K562 (cell line): ENCODE measurements around the gene SCG2. TPM values are rescaled to one million over a fixed set of nuclear protein-coding genes. Genes with fewer than 3 reads are reported as not detected.

Experiments
- ATAC-seq: fragments of 200-7000 bp; cut with Tn5 transposase; 3 replicates; pipeline ENCODE4 v1.9.1; 2020; ENCODE audit warnings: moderate library complexity
- BruUV-seq: library from RNA; stranded (reverse); fragments of 400-500 nt; replicated peaks from 2 replicates; lab custom pipeline; 2021; lab: Mats Ljungman, UMichigan
- CTCF ChIA-PET: fragments of 300-600 bp; formaldehyde crosslinking; extraction: SDS; loops from one replicate; lab custom pipeline; 2021; ENCODE audit warnings: low intra/inter-chr PET ratio; lab: Yijun Ruan, JAX
- POLR2A ChIA-PET: fragments of 300-600, 350-650 bp; sonication (Branson Sonifier 250); formaldehyde crosslinking; extraction: SDS; loops from one replicate; lab custom pipeline; 2021; ENCODE audit warnings: antibody characterized with exemption, inconsistent platforms; lab: Yijun Ruan, JAX
- DNase-seq, 4 experiments: peaks; one replicate each; pipeline versions ENCODE4 v3.0.0 to v3.0.0-alpha.2; 2011 to 2018; ENCODE audit warnings: low spot score in 3 of 4, mixed read lengths in 3 of 4; ENCODE audit errors: extremely low read depth in 1 of 4
- FAIRE-seq: peaks from 2 replicates; lab custom pipeline; 2011; peaks lifted over from hg19 to GRCh38; lab: Jason Lieb, UNC
- H2AFZ ChIP-seq: 2 replicates; pipeline ENCODE4 v1.6.0; 2011; ENCODE audit warnings: low read depth, low read length, control low read depth, inconsistent platforms
- H3K27ac ChIP-seq: fragments of 200-600 bp; 3 replicates; pipeline ENCODE4 v1.8.0; 2011; ENCODE audit warnings: low read depth, mild to moderate bottlenecking, control low read depth, inconsistent platforms, low read length, moderate library complexity, mixed read lengths; ENCODE audit errors: extremely low read depth
- H3K27me3 ChIP-seq, 2 experiments: fragments of 300-600 bp in 1 of 2; 2 replicates in 1 of 2; 3 replicates in 1 of 2; pipeline versions ENCODE4 v1.6.0 to v1.8.0; 2011; ENCODE audit warnings: inconsistent platforms in 2 of 2, low read length in 2 of 2, mild to moderate bottlenecking in 1 of 2, mixed read lengths in 1 of 2, moderate library complexity in 1 of 2; ENCODE audit not compliant: control insufficient read depth in 2 of 2, insufficient read depth in 2 of 2
- H3K36me3 ChIP-seq: fragments of 300-600 bp; 3 replicates; pipeline ENCODE4 v1.8.0; 2011; ENCODE audit warnings: mild to moderate bottlenecking, low read length, inconsistent platforms; ENCODE audit not compliant: control insufficient read depth, insufficient read depth
- H3K4me1 ChIP-seq, 2 experiments: fragments of 200-600 bp in 1 of 2; replicated peaks in 1 of 2; 2 replicates in 1 of 2; 3 replicates in 1 of 2; pipeline versions ENCODE4 v1.5.1 to v1.8.0; 2011; ENCODE audit warnings: inconsistent platforms in 2 of 2, low read length in 2 of 2, mild to moderate bottlenecking in 1 of 2, mixed read lengths in 1 of 2, moderate library complexity in 1 of 2; ENCODE audit not compliant: control insufficient read depth in 2 of 2, insufficient read depth in 2 of 2
- H3K4me2 ChIP-seq: 2 replicates; pipeline ENCODE4 v1.6.1; 2011; ENCODE audit warnings: low read length, control low read depth, inconsistent platforms, mixed read lengths; ENCODE audit not compliant: insufficient read depth
- H3K4me3 ChIP-seq: fragments of 200-600 bp; sonication (generic), shearing (Covaris generic); 2 replicates; pipeline ENCODE4 v1.5.1; 2016; ENCODE audit warnings: control low read depth, inconsistent platforms
- H3K79me2 ChIP-seq: fragments of 200-600 bp; 3 replicates; pipeline ENCODE4 v1.8.0; 2011; ENCODE audit warnings: low read length, inconsistent platforms; ENCODE audit not compliant: control insufficient read depth, insufficient read depth
- H3K9ac ChIP-seq, 2 experiments: 2 replicates each; pipeline versions ENCODE4 v1.6.0 to v1.6.1; 2011; ENCODE audit warnings: low read depth in 2 of 2, low read length in 2 of 2, control low read depth in 1 of 2, inconsistent platforms in 1 of 2, mild to moderate bottlenecking in 1 of 2, mixed read lengths in 1 of 2; ENCODE audit not compliant: insufficient read depth in 1 of 2
- H3K9me1 ChIP-seq: one replicate; pipeline ENCODE4 v1.6.0; 2011; ENCODE audit warnings: inconsistent platforms, mild to moderate bottlenecking, low read length, moderate library complexity; ENCODE audit not compliant: control insufficient read depth, insufficient read depth
- H3K9me3 ChIP-seq: replicated peaks from 2 replicates; pipeline ENCODE4 v1.5.1; 2011; ENCODE audit warnings: low read depth, low read length, inconsistent platforms; ENCODE audit not compliant: control insufficient read depth, insufficient read depth
- H4K20me1 ChIP-seq: replicated peaks from 2 replicates; pipeline ENCODE4 v1.6.1; 2011; ENCODE audit warnings: low read length, inconsistent platforms, mixed read lengths; ENCODE audit not compliant: control insufficient read depth, insufficient read depth
- CBX2 ChIP-seq: fragments of 200-600 bp; sonication (generic); IDR thresholded peaks from one replicate; pipeline ENCODE4 v1.6.1; 2012; ENCODE audit warnings: mild to moderate bottlenecking, low read length, inconsistent platforms; ENCODE audit not compliant: insufficient read depth, poor library complexity, severe bottlenecking
- E2F8 ChIP-seq: fragments of 450-650 bp; IDR thresholded peaks from 2 replicates; pipeline ENCODE4 v1.7.1; 2018; ENCODE audit warnings: mild to moderate bottlenecking, low read depth; ENCODE audit not compliant: partially characterized antibody
- EGR1 ChIP-seq: fragments of 450-650 bp; conservative IDR thresholded peaks from 2 replicates; pipeline ENCODE4 v1.6.1; 2017; ENCODE audit warnings: mild to moderate bottlenecking
- KLF13 ChIP-seq: fragments of 450-650 bp; IDR thresholded peaks from 2 replicates; pipeline ENCODE4 v1.6.1; 2016; ENCODE audit warnings: missing genetic modification characterization, low read depth, mild to moderate bottlenecking, missing compliant biosample characterization, moderate library complexity, borderline replicate concordance
- MCM3 ChIP-seq: fragments of 450-650 bp; IDR thresholded peaks from 2 replicates; pipeline ENCODE4 v1.6.1; 2016
- MTF1 ChIP-seq: fragments of 250-450 bp; sonication (Bioruptor Pico); IDR thresholded peaks from 2 replicates; pipeline ENCODE4 v1.9.0; 2021; ENCODE audit warnings: moderate library complexity, mild to moderate bottlenecking, inconsistent platforms, borderline replicate concordance
- MXI1 ChIP-seq: IDR thresholded peaks from 2 replicates; pipeline ENCODE4 v1.6.1; 2011; ENCODE audit warnings: low read depth, mild to moderate bottlenecking, improper control_type of control experiment, low read length
- RFX5 ChIP-seq: IDR thresholded peaks from 2 replicates; pipeline ENCODE4 v1.6.1; 2011; ENCODE audit warnings: low read depth, mild to moderate bottlenecking, improper control_type of control experiment, low read length
- SMAD1 ChIP-seq: fragments of 150-350 bp; IDR thresholded peaks from 2 replicates; pipeline ENCODE4 v1.6.1; 2014; ENCODE audit warnings: low read length, low read depth; ENCODE audit not compliant: partially characterized antibody
- SREBF1 ChIP-seq: fragments of 150-350 bp; IDR thresholded peaks from 2 replicates; pipeline ENCODE4 v1.6.1; 2014; ENCODE audit warnings: antibody characterized with exemption, low read depth, low read length, borderline replicate concordance
- TEAD1 ChIP-seq, 2 experiments: fragments of 450-650 bp in 1 of 2; sonication (generic) in 1 of 2; formaldehyde crosslinking; IDR thresholded peaks; 2 replicates each; pipeline versions ENCODE4 v1.4.0 to v1.8.0; 2020 to 2022; ENCODE audit warnings: mild to moderate bottlenecking in 2 of 2, missing genetic modification reagents in 1 of 2
- WHSC1 ChIP-seq: IDR thresholded peaks from one replicate; pipeline ENCODE4 v1.6.1; 2012; ENCODE audit warnings: low read length, control low read depth, inconsistent platforms
- ZBTB8A ChIP-seq: fragments of 450-650 bp; IDR thresholded peaks from 2 replicates; pipeline ENCODE4 v1.6.1; 2018; ENCODE audit warnings: mild to moderate bottlenecking, moderate library complexity; ENCODE audit not compliant: partially characterized antibody
- ZNF668 ChIP-seq: fragments of 250-450 bp; sonication (Bioruptor Pico); IDR thresholded peaks from 2 replicates; pipeline ENCODE4 v1.8.0; 2022; ENCODE audit warnings: mild to moderate bottlenecking, inconsistent platforms
- in situ Hi-C: fragments of 300-500 bp; cut with MboI; formaldehyde crosslinking; loops from 4 replicates; pipeline ENCODE4 v1.15.0; 2018; ENCODE audit warnings: inconsistent platforms, mixed read lengths
- intact Hi-C: fragments of 100-400 bp; cut with micrococcal nuclease; formaldehyde crosslinking; loops from 2 replicates; pipeline ENCODE4 v1.14.2; 2022
- polyA plus RNA-seq, 8 experiments: library from polyadenylated mRNA; depleted of rRNA in 4 of 8; stranded (reverse) in 5 of 8; unstranded in 3 of 8; fragments of >200 nt; fragmentation: Nextera tagmentation in 2 of 8; fragmentation: Illumina TruSeq in 1 of 8; extraction: Ambion mirVana in 2 of 8; extraction: Trizol in 1 of 8; gene quantifications; 2 replicates each; pipeline versions ENCODE4 v1.2.1 to v1.2.3, GENCODE V29; 2011 to 2014; ENCODE audit warnings: inconsistent platforms in 1 of 8, missing spikeins in 1 of 8
- total RNA-seq, 7 experiments: library from RNA; depleted of rRNA in 6 of 7; stranded (reverse); fragments of >200 nt in 6 of 7; fragmentation: Illumina TruSeq in 2 of 7; extraction: Trizol in 2 of 7; gene quantifications; 2 replicates each; pipeline versions ENCODE4 v1.2.1 to v1.2.3, GENCODE V29; 2011 to 2021; ENCODE audit warnings: low replicate concordance in 1 of 7

SCG2 gene
- total and polyA plus RNA-seq, 9 of the 15 experiments (the other 6 are each of a cell fraction or from before 2014, with no cell fraction given) = 0.07 to 1.6 (median 1.1) TPM

- no peaks in the 10 kb centered on the region for H3K79me2 ChIP-seq
- no peaks in the 10 kb centered on the region for H3K9me3 ChIP-seq
- CTCF ChIA-PET = no interaction called here
- no peaks in the 10 kb centered on the region for H3K4me1 ChIP-seq
- H4K20me1 ChIP-seq = no peaks in the 10 kb centered on the region
- no peak overlapping the region for H3K4me2 ChIP-seq
- no peak for TF ChIP-seq E2F8
- no peak for TF ChIP-seq KLF13 (tag)
- no peak for TF ChIP-seq ZBTB8A
- no peak for TF ChIP-seq SREBF1
- TF ChIP-seq ZNF668 (CRISPR knock-in tag) = no peak
- TF ChIP-seq EGR1 = no peak
- TF ChIP-seq MTF1 = no peak
- no peak for TF ChIP-seq MCM3
- TF ChIP-seq TEAD1 (CRISPR knock-in tag; IDR thresholded peaks at IDR 0.05) = no peak
- TF ChIP-seq RFX5 = no peak
- no peak for TF ChIP-seq WHSC1
- TF ChIP-seq CBX2 = no peak
- no peak for TF ChIP-seq MXI1
- no peak for TF ChIP-seq SMAD1
- no peaks in the 10 kb centered on the region for H3K36me3 ChIP-seq
- DNase-seq (no peak), FAIRE-seq (no peak), ATAC-seq (no peak)
- no TSS peak for BruUV-seq
- no peak overlapping the region for H2AFZ ChIP-seq
- POLR2A ChIA-PET = no interaction called here
- H3K4me3 ChIP-seq = no peak overlapping the region
- no peaks in the 10 kb centered on the region for H3K27me3 ChIP-seq
- H3K9ac ChIP-seq = no peak overlapping the region
- no peaks in the 10 kb centered on the region for H3K9me1 ChIP-seq
- H3K27ac ChIP-seq = no peak overlapping the region
- in situ Hi-C loops = no loop called here
- intact Hi-C loops = no loop called here
These were observed 5.1 kb downstream of the SCG2 start for GRCh38 chr2:223597076-223597475.
